T-helper 17 cell (primary cell): Measurements from ENCODE around the gene TRAPPC2B. TPM values are rescaled to one million over a fixed set of nuclear protein-coding genes. Genes with fewer than 3 reads are reported as not detected.
A peak's percentile ranks its signal among the peaks of the same experiment; 100 is the strongest.

Source experiments
- ATAC-seq: fragments of 150-1000 bp; cut with Tn5 transposase; 2 replicates; pipeline ENCODE4 v1.10.0; 2021; ENCODE audit warnings: mild to moderate bottlenecking, moderate library complexity
- DNase-seq, 3 donors: peaks; one replicate each; pipeline versions ENCODE4 v3.0.0 to v3.0.0-alpha.2; 2020 to 2021
- H3K9me3 ChIP-seq: one replicate; pipeline ENCODE4 v1.7.0; 2013; ENCODE audit warnings: low read length, mild to moderate bottlenecking; ENCODE audit not compliant: control insufficient read depth, poor library complexity, severe bottlenecking
- H3K27ac Mint-ChIP-seq: one replicate; pipeline ENCODE4 v1.8.0; 2022; ENCODE audit warnings: mild to moderate bottlenecking, moderate library complexity, mixed read lengths
- H3K27me3 Mint-ChIP-seq: one replicate; pipeline ENCODE4 v1.8.0; 2022; ENCODE audit warnings: mixed read lengths
- H3K36me3 Mint-ChIP-seq: one replicate; pipeline ENCODE4 v1.8.0; 2022; ENCODE audit warnings: low read depth, mixed read lengths
- H3K4me1 Mint-ChIP-seq: one replicate; pipeline ENCODE4 v1.8.0; 2022; ENCODE audit warnings: mild to moderate bottlenecking, mixed read lengths
- H3K4me3 Mint-ChIP-seq: one replicate; pipeline ENCODE4 v1.8.0; 2022; ENCODE audit warnings: mild to moderate bottlenecking, moderate library complexity, mixed read lengths
- total RNA-seq, 4 donors: library from RNA in 2 of 4; stranded (reverse) in 2 of 4; gene quantifications; one replicate each; pipeline ENCODE4 v1.2.3 and lab custom pipeline; 2022 to 2026

The TRAPPC2B gene
- total RNA-seq (1 to 10 TPM; 8.7 to 9.5 TPM), total RNA-seq (lab: John Stamatoyannopoulos, UW) (5.3 to 7.8 reads per million in 2 donors)

GRCh38 chr19:57362997-57363687, at the start of gene TRAPPC2B, which contains the start of gene ZNF547:
TRAPPC2B (plus strand) TSS chr19:57363551; CDS start chr19:57364834, 1,283 bp downstream.
ZNF547 (plus strand) TSS chr19:57363551; CDS start chr19:57368556, 5,005 bp downstream.
- no peaks in the 10 kb centered on the region for H3K27me3 Mint-ChIP-seq
- peak; percentile 94 for ATAC-seq
- H3K27ac Mint-ChIP-seq = peak within 1 kb of the TSS; percentile 94
- peaks cover 10% of the 10 kb centered on the region for H3K4me1 Mint-ChIP-seq
- H3K4me3 Mint-ChIP-seq = peak within 1 kb of the TSS; percentile 86
- peaks cover 5% of the 10 kb centered on the region for H3K36me3 Mint-ChIP-seq
- peak; percentile 86 to 96 (median 94) for DNase-seq
- peaks cover 8% of the 10 kb centered on the region for H3K9me3 ChIP-seq

- no peak for ATAC-seq
- H3K27me3 Mint-ChIP-seq = peaks cover 5% of the 10 kb centered on the region
Measured at GRCh38 chr19:57314146-57314545, 49.2 kb upstream of the TRAPPC2B start.

GRCh38 chr19:57317503-57317902, 45.8 kb upstream of the TRAPPC2B start:
- ATAC-seq = no peak
- peaks cover 3% of the 10 kb centered on the region for H3K9me3 ChIP-seq
- H3K4me1 Mint-ChIP-seq = peaks cover 18% of the 10 kb centered on the region
- DNase-seq = no peak
- no peak overlapping the region for H3K4me3 Mint-ChIP-seq
- H3K27me3 Mint-ChIP-seq = peaks cover 5% of the 10 kb centered on the region
- no peaks in the 10 kb centered on the region for H3K36me3 Mint-ChIP-seq
- H3K27ac Mint-ChIP-seq = no peak overlapping the region

More at GRCh38 chr19:57314146-57314545, 49.2 kb upstream of the TRAPPC2B start:
- no peak for DNase-seq
- H3K9me3 ChIP-seq = peaks cover 3% of the 10 kb centered on the region
- H3K36me3 Mint-ChIP-seq = no peaks in the 10 kb centered on the region
- no peaks in the 10 kb centered on the region for H3K4me1 Mint-ChIP-seq
- no peak overlapping the region for H3K4me3 Mint-ChIP-seq
- H3K27ac Mint-ChIP-seq = no peak overlapping the region

- peaks cover 2% of the 10 kb centered on the region for H3K36me3 Mint-ChIP-seq
- no peak for ATAC-seq
Measured at GRCh38 chr19:57319869-57320179, 43.5 kb upstream of the TRAPPC2B start.

GRCh38 chr19:57320180-57321084, 42.9 kb upstream of the TRAPPC2B start, which contains the start of gene ZNF543:
ZNF543 (plus strand) TSS chr19:57320472; CDS start chr19:57320854, 382 bp downstream.
- Mint-ChIP-seq H3K36me3 (peaks cover 6% of the 10 kb centered on the region), H3K27me3 (peaks cover 5% of the 10 kb centered on the region)
- peak; percentile 81 to 84 (median 81) for DNase-seq

More at GRCh38 chr19:57319869-57320179, 43.5 kb upstream of the TRAPPC2B start:
- DNase-seq = no peak
- Mint-ChIP-seq H3K4me3 (peak overlapping the region; percentile 90), H3K27me3 (peaks cover 5% of the 10 kb centered on the region), H3K4me1 (peaks cover 18% of the 10 kb centered on the region), H3K27ac (peak overlapping the region; percentile 89)
- peaks cover 3% of the 10 kb centered on the region for H3K9me3 ChIP-seq

GRCh38 chr19:57321116-57321515, 42.2 kb upstream of the TRAPPC2B start:
- H3K27me3 Mint-ChIP-seq = peaks cover 5% of the 10 kb centered on the region
- ATAC-seq (no peak), DNase-seq (no peak)
- H3K4me3 Mint-ChIP-seq = peak overlapping the region; percentile 90
- H3K9me3 ChIP-seq = peaks cover 3% of the 10 kb centered on the region
- H3K36me3 Mint-ChIP-seq = peaks cover 7% of the 10 kb centered on the region
- peak overlapping the region; percentile 89 for H3K27ac Mint-ChIP-seq
- peaks cover 18% of the 10 kb centered on the region for H3K4me1 Mint-ChIP-seq

More at GRCh38 chr19:57320180-57321084, 42.9 kb upstream of the TRAPPC2B start, which contains the start of gene ZNF543:
- peak within 1 kb of the TSS; percentile 89 for H3K27ac Mint-ChIP-seq
- ATAC-seq = peak; percentile 97
- H3K4me3 Mint-ChIP-seq = peak within 1 kb of the TSS; percentile 90
- peaks cover 3% of the 10 kb centered on the region for H3K9me3 ChIP-seq
- H3K4me1 Mint-ChIP-seq = peaks cover 18% of the 10 kb centered on the region

GRCh38 chr19:57321751-57322150, 41.6 kb upstream of the TRAPPC2B start:
- peaks cover 18% of the 10 kb centered on the region for H3K4me1 Mint-ChIP-seq
- H3K36me3 Mint-ChIP-seq = peaks cover 7% of the 10 kb centered on the region
- H3K27me3 Mint-ChIP-seq = peaks cover 5% of the 10 kb centered on the region
- DNase-seq (no peak), ATAC-seq (no peak)
- no peaks in the 10 kb centered on the region for H3K9me3 ChIP-seq
- H3K27ac Mint-ChIP-seq = peak overlapping the region; percentile 89
- H3K4me3 Mint-ChIP-seq = peak overlapping the region; percentile 90

GRCh38 chr19:57324992-57325391, 38.4 kb upstream of the TRAPPC2B start:
- Mint-ChIP-seq H3K27me3 (no peaks in the 10 kb centered on the region), H3K4me1 (peaks cover 15% of the 10 kb centered on the region), H3K36me3 (peaks cover 10% of the 10 kb centered on the region), H3K27ac (no peak overlapping the region), H3K4me3 (no peak overlapping the region)
- peaks cover 22% of the 10 kb centered on the region for H3K9me3 ChIP-seq
- ATAC-seq (no peak), DNase-seq (no peak)

GRCh38 chr19:57327993-57328392, 35.4 kb upstream of the TRAPPC2B start:
- H3K4me3 Mint-ChIP-seq = no peak overlapping the region
- no peaks in the 10 kb centered on the region for H3K4me1 Mint-ChIP-seq
- DNase-seq = no peak
- peaks cover 13% of the 10 kb centered on the region for H3K36me3 Mint-ChIP-seq
- no peaks in the 10 kb centered on the region for H3K27me3 Mint-ChIP-seq
- ATAC-seq = no peak
- H3K27ac Mint-ChIP-seq = no peak overlapping the region
- H3K9me3 ChIP-seq = peaks cover 24% of the 10 kb centered on the region

GRCh38 chr19:57334191-57334590, 29.2 kb upstream of the TRAPPC2B start:
- DNase-seq = no peak
- H3K36me3 Mint-ChIP-seq = peaks cover 5% of the 10 kb centered on the region
- H3K9me3 ChIP-seq = peaks cover 3% of the 10 kb centered on the region
- H3K4me3 Mint-ChIP-seq = no peak overlapping the region
- no peak for ATAC-seq
- no peaks in the 10 kb centered on the region for H3K4me1 Mint-ChIP-seq
- H3K27me3 Mint-ChIP-seq = no peaks in the 10 kb centered on the region
- no peak overlapping the region for H3K27ac Mint-ChIP-seq

GRCh38 chr19:57338877-57339276, 24.5 kb upstream of the TRAPPC2B start:
- ATAC-seq (no peak), DNase-seq (no peak)
- no peak overlapping the region for H3K4me3 Mint-ChIP-seq
- peaks cover 3% of the 10 kb centered on the region for H3K36me3 Mint-ChIP-seq
- no peaks in the 10 kb centered on the region for H3K4me1 Mint-ChIP-seq
- H3K27me3 Mint-ChIP-seq = no peaks in the 10 kb centered on the region
- no peaks in the 10 kb centered on the region for H3K9me3 ChIP-seq
- H3K27ac Mint-ChIP-seq = no peak overlapping the region

- H3K9me3 ChIP-seq = peaks cover 4% of the 10 kb centered on the region
- Mint-ChIP-seq H3K27ac (no peak overlapping the region), H3K4me3 (no peak overlapping the region), H3K4me1 (no peaks in the 10 kb centered on the region), H3K36me3 (no peaks in the 10 kb centered on the region), H3K27me3 (no peaks in the 10 kb centered on the region)
- DNase-seq = no peak
- no peak for ATAC-seq
Measured at GRCh38 chr19:57342582-57342981, 20.8 kb upstream of the TRAPPC2B start.

GRCh38 chr19:57348136-57348535, 15.2 kb upstream of the TRAPPC2B start:
- peaks cover 8% of the 10 kb centered on the region for H3K4me1 Mint-ChIP-seq

More at GRCh38 chr19:57348136-57348535, 15.2 kb upstream of the TRAPPC2B start:
- Mint-ChIP-seq H3K27ac (no peak overlapping the region), H3K4me3 (no peak overlapping the region), H3K36me3 (peaks cover 8% of the 10 kb centered on the region), H3K27me3 (no peaks in the 10 kb centered on the region)
- ATAC-seq = no peak
- no peak for DNase-seq
- peaks cover 4% of the 10 kb centered on the region for H3K9me3 ChIP-seq
